ENCODE data around the gene NPDC1.
A peak's percentile ranks its signal among the peaks of the same experiment; 100 is the strongest.

Gene NPDC1

GRCh38 chr9:137032858-137033257 lies 13.1 kb downstream of the NPDC1 start:
- Mint-ChIP-seq H3K9me3 (no peaks in the 10 kb centered on the region), H3K27me3 (ENCODE audit: low read depth, poor library complexity) (peaks cover 12% of the 10 kb centered on the region), H3K36me3 (ENCODE audit: low read depth) (no peaks in the 10 kb centered on the region), H3K4me3 (no peak overlapping the region), H3K27ac (no peak overlapping the region), H3K4me1 (no peaks in the 10 kb centered on the region)
- no peak for DNase-seq
- TF ChIP-seq, protein P1, sequence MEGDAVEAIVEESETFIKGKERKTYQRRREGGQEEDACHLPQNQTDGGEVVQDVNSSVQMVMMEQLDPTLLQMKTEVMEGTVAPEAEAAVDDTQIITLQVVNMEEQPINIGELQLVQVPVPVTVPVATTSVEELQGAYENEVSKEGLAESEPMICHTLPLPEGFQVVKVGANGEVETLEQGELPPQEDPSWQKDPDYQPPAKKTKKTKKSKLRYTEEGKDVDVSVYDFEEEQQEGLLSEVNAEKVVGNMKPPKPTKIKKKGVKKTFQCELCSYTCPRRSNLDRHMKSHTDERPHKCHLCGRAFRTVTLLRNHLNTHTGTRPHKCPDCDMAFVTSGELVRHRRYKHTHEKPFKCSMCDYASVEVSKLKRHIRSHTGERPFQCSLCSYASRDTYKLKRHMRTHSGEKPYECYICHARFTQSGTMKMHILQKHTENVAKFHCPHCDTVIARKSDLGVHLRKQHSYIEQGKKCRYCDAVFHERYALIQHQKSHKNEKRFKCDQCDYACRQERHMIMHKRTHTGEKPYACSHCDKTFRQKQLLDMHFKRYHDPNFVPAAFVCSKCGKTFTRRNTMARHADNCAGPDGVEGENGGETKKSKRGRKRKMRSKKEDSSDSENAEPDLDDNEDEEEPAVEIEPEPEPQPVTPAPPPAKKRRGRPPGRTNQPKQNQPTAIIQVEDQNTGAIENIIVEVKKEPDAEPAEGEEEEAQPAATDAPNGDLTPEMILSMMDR (IDR thresholded peaks at IDR 0.05) = no peak

DNA sequence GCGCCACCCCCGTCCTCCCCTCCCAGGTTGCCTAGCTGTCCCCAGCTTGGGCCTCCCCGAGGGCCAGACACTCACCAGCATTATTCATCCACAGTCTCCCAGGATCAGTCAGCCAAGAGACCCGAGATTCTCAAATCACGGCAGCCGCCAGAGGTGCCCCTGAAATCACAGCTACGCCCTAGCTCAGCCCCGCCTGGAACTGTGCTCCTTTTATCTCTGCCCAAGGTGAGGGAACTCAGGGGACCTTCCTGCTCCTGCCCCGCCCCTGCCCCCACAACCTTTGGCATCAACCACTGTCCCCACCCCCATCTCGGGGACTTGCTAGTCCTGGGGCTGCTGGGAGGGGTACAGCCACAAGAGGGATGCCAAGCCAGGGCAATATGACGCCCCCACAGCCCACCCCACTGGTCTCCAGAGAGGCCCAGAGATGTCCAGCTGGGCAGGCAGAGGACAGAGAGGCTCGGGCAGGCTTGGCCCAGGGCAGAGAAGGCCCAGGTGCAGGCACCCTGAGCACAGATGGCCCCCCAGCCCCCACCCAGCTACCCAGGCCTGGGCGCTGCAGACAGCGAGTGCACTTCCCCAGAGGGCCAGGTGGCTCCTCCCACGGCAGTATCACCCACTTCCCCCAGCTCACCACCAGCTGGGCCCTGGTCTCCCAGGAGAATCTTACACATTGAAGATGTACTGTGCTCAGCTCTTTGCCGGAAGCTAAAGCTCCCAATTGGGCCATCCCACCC lies 13.9 kb downstream of the NPDC1 start, which contains the start of gene FUT7:
FUT7 (minus strand) TSS at position 185 of the 737 bp plus-strand sequence; CDS start at position 88, 97 bp downstream.
- H3K27me3 Mint-ChIP-seq (ENCODE audit: low read depth, poor library complexity) = peaks cover 12% of the 10 kb centered on the region
- TF ChIP-seq, protein P1 (IDR thresholded peaks at IDR 0.05) = no peak
- no peaks in the 10 kb centered on the region for H3K36me3 Mint-ChIP-seq (ENCODE audit: low read depth)
- H3K4me1 Mint-ChIP-seq = peaks cover 4% of the 10 kb centered on the region
- no peak within 1 kb of the TSS for H3K4me3 Mint-ChIP-seq
- H3K9me3 Mint-ChIP-seq = no peaks in the 10 kb centered on the region
- no peak for DNase-seq
- H3K27ac Mint-ChIP-seq = no peak within 1 kb of the TSS

- Mint-ChIP-seq H3K4me1 (peaks cover 5% of the 10 kb centered on the region), H3K27ac (no peak overlapping the region), H3K9me3 (no peaks in the 10 kb centered on the region), H3K36me3 (ENCODE audit: low read depth) (no peaks in the 10 kb centered on the region), H3K4me3 (no peak overlapping the region), H3K27me3 (ENCODE audit: low read depth, poor library complexity) (peaks cover 7% of the 10 kb centered on the region)
- TF ChIP-seq, protein P1 (IDR thresholded peaks at IDR 0.05) = no peak
- DNase-seq = no peak
Measured at GRCh38 chr9:137030538-137031527, 15.1 kb downstream of the NPDC1 start.

GRCh38 chr9:137030006-137030405 lies 16.0 kb downstream of the NPDC1 start:
- DNase-seq = no peak
- Mint-ChIP-seq H3K27ac (no peak overlapping the region), H3K4me1 (peaks cover 5% of the 10 kb centered on the region), H3K9me3 (no peaks in the 10 kb centered on the region), H3K36me3 (ENCODE audit: low read depth) (no peaks in the 10 kb centered on the region), H3K27me3 (ENCODE audit: low read depth, poor library complexity) (peaks cover 4% of the 10 kb centered on the region), H3K4me3 (peak overlapping the region; percentile 72)
- TF ChIP-seq, protein P1 (IDR thresholded peaks at IDR 0.05) = no peak

- Mint-ChIP-seq H3K4me1 (peaks cover 5% of the 10 kb centered on the region), H3K4me3 (peak overlapping the region; percentile 72), H3K36me3 (ENCODE audit: low read depth) (no peaks in the 10 kb centered on the region), H3K27ac (no peak overlapping the region), H3K27me3 (ENCODE audit: low read depth, poor library complexity) (peaks cover 4% of the 10 kb centered on the region), H3K9me3 (no peaks in the 10 kb centered on the region)
- TF ChIP-seq, protein P1 (IDR thresholded peaks at IDR 0.05) = peak; percentile 92
- DNase-seq = peak; percentile 91
Measured at GRCh38 chr9:137029058-137029936, 16.7 kb downstream of the NPDC1 start.

Data from nephron progenitor cell (in vitro differentiated cells).